Activated T-cell treated with anti-CD3 and anti-CD28 coated beads for 48 hours (primary cell): ENCODE measurements around the gene IFT80.
"Not testable (repeated sequence)": the region's sequence is repeated elsewhere in the genome, so short reads cannot be mapped to it uniquely, and the experiment has no call there.

Source experiments
- DNase-seq: peaks from one replicate; pipeline ENCODE4 v3.0.0-alpha.2; 2020; ENCODE audit warnings: low read depth

IFT80 gene

GRCh38 chr3:160365869-160366522 is 33.0 kb downstream of the IFT80 start:
- DNase-seq: no peak

- not testable (repeated sequence) for DNase-seq
These were observed 36.1 kb downstream of the IFT80 start for GRCh38 chr3:160362896-160363295.

- no peak for DNase-seq
These were observed 43.2 kb downstream of the IFT80 start for GRCh38 chr3:160355826-160356225.

DNA sequence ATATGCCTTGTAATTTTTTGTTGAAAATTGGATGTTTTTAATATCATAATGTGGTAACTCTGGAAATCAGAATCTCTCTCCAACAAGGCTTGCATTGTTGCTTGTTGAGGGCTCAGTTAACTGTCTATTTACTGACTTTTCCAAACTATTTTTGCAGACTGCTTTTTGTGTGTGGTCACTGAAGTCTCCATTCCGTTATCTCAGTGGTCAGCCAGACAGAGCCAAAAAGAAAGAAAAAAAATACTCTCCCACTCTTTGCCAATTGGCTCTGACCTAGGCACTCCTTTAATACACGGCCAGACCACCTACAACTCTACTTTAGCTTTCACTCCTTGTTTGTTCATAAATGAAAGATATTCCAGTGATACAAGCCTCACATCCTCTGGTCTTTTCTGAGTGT is 52.5 kb downstream of the IFT80 start:
- no peak for DNase-seq

GRCh38 chr3:160343132-160343531 is 55.9 kb downstream of the IFT80 start:
- no peak for DNase-seq

DNA sequence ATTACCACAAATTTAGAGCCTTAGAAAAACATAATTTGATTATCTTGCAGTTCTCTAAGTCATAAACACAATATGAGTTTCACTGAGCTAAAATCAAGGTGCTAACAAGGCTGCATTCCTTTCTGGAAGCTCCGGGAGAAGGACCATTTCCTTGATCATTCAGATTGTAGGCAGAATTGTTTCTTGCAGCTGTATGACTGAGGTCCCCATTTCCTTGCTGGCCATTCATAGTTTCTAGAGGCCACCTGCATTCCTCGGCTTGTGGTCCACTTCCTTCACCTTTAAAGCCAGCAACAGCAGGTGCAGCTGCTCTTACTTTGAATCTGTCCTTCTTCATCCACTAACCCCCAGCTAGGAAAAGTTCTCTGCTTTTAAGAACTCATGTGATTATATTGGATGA is 58.7 kb downstream of the IFT80 start:
- DNase-seq: no peak

- DNase-seq: no peak
These were observed 67.7 kb downstream of the IFT80 start for GRCh38 chr3:160331127-160331937.

DNA sequence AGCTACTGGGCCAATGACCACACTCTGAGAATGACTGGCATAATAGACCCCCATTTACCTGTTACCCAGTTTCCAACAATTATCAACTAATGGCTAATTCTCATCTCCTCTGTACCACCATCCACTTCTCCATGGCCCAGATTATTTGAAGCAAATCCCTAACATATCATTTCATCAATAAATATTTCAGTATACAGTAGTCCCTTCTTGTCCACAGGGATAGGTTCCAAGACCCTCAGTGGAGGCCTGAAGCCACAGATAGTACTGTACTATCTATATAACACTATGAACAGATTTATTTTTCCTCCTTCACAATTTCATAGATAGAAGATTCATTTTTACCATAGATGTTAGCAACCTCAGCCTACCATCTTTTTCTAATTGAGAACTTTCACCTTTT is 68.3 kb downstream of the IFT80 start:
- no peak for DNase-seq

DNA sequence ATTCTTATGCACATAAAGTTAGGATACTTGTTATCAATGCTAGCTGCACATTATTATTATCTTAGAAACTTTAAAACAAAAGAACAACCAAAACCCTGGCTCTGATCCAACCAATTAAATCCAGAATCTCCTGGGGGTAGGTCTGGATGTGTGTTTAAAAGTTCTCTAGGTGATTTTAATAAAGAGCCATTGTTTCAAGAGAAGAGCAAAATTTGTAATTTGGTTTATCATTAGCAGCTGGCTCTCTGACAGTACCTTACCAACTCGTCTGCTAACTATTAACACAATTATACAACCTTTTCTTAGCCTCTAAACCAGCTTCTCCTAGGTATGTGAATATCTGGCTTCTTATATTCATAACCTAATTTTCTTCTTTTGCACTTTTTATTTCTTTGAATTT is 68.9 kb downstream of the IFT80 start:
- DNase-seq: no peak

- DNase-seq: not testable (repeated sequence)
These were observed 72.7 kb downstream of the IFT80 start for GRCh38 chr3:160326286-160326685.

DNA sequence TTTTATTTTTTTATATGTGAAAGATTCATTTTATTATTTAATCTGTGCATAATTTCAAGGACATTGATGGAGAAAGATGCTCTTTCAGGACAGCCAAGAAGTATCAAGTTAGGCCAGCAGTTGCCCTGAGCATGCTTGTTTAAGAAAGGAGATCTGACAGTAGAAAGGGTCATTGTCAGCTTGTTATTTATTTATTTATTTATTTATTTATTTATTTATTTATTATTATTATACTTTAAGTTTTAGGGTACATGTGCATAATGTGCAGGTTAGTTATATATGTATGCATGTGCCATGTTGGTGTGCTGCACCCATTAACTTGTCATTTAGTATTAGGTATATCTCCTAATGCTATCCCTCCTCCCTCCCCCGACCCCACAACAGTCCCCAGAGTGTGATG is 77.2 kb downstream of the IFT80 start:
- DNase-seq: not testable (repeated sequence)

GRCh38 chr3:160319322-160319721 is 79.7 kb downstream of the IFT80 start:
- no peak for DNase-seq

DNA sequence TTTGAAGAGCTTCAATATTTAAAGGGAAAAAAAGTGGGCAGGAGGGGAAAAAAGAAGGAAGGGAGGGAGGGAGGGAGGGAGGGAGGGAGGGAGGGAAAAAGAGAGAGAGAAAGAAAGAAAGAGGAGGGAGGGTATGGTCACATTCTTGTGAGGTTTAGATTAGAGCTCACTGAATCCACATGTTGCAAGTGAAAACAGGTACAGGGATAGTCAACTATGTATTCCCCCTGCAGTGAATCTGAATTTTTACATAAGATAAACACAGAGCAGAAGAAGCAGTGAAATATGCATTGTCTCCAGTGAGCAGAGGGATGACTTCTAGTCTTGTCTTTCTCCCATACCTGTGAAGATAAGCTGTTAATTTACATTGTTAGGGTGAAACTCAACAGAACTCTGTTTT is 84.0 kb downstream of the IFT80 start:
- DNase-seq: no peak

- no peak for DNase-seq
These were observed 86.9 kb downstream of the IFT80 start for GRCh38 chr3:160312014-160312624.

DNA sequence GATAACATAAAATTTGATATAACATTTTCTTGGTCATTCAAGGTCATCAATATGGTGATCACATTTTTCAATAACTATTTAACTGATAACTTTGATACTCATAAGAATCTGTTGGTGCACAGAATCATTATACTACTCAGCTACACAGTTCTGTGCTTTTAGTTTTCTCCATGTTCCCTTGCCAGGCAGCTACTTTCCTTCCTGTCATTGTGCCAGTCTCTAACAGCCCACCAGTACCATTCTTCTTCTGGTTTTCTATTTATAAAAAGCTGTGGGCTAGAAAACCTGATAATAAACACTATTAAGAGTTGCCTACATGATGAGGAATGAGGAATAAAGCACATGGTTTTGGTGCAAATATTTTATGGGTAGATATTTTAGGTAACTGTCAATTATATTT is 96.2 kb downstream of the IFT80 start:
- DNase-seq: no peak

GRCh38 chr3:160296591-160296990 is 102.4 kb downstream of the IFT80 start:
- DNase-seq: no peak

GRCh38 chr3:160291909-160292299 is 107.1 kb downstream of the IFT80 start:
- no peak for DNase-seq

DNA sequence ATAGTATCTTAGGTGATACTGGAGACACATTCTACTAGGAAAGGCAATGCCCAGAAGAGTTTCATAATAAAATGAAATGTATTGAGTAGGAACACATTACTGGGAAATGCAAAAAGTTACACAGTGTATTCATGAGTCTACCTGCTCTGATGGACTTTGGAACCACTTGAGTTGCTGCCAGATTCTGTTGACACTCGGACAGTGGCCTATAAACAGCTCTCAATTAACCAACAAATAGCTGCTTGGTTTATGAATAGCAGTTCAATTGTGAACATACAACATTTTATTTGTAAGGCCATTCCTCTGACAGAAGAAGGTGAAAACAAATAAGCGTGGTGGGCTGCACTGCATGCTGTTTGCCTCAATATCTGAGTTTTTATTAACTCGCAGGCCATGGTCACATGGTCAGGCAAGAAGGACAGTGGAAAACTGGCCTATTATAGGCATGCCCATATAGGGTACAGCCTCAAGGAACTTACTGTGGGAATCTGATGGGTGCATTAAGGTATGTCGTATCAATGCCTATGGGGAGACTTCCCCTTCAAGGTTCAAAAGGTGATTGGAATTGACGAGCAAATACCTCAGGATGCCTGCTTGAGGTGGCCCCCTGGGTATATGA is 107.6 kb downstream of the IFT80 start:
- DNase-seq: no peak

DNA sequence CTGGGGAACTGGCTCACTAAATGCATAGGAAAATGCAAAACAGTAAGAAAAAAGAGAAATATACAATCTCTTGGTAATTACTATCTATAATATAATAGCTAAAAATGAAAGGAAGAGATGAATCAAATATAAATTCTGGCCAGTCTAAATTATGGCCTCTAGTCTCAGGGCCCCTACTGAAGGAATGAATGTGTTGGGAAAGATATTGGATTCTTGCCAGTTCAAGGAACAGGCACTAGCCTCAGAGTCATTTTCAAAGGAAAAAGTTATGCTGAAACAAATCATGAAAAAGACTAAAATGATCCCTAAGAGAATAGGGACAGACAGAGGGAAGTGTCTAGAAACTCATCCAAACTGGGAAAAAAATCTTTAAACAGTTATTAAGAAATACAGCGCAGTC is 111.4 kb downstream of the IFT80 start:
- no peak for DNase-seq

DNA sequence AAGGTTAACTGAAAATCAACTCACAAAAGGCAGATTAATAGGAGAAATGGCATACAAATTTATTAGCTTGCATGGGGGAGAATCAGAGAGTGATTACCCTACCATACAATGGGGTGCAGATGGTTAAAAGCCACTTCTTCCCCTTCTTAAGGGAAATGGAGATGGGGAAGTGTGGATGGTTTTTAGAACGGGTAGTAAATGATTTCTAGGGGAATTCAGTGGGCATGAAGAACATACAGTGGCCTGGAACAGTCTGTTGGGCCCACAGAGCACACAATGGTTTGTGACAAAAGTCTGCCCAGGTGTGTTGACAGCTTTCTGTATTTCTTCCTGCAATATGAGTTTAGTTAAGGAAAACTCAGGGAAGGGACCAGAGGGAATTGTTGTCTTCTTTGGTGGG is 112.8 kb downstream of the IFT80 start:
- DNase-seq: no peak

DNA sequence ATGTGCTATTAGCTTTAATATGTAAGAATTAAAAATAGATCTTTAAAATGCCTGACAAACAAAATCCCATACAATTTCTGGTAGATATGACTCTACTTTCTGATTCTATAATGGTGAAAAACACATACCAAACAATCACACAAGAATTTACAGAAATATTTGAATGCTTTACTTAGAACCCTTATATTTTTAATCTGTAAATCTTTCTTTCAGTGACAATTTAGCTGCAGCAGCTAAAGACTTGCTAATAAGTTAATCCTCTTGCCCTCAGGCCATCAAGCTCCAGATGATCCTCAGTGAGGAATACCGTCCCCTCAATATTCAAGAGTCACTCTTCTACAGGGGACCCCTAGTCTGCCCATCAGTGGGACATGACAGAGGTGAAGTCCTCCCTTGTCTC is 118.2 kb downstream of the IFT80 start:
- no peak for DNase-seq

GRCh38 chr3:160279657-160280056 is 119.4 kb downstream of the IFT80 start:
- DNase-seq: no peak

- no peak for DNase-seq
These were observed 120.8 kb downstream of the IFT80 start for GRCh38 chr3:160278210-160278609.
